ENCODE results near the gene CNTN4. TPM values are rescaled to one million over a fixed set of nuclear protein-coding genes. Genes with fewer than 3 reads are reported as not detected.

CNTN4 gene
- total and polyA plus RNA-seq, 2 experiments from 2014 or later: 0.91 to 4.0 TPM

DNA sequence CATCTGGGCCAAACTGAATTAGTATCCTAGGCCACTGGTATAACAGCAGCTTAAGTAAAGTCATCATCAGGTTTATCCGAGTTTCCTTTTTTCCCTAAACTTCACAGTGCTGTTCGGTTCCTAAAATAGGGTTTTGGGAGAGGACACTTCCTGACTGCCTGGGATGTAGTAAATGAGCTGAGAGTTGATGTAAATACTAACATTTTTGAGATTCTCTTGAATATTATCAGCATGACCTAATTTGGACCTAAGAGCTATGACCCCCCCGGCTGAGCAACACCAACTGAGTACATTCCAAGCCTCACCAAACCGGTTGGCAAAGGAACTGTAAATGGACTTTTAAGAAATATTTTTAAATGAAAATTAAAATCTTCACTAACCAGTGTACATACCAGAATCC, 932.7 kb downstream of the CNTN4 start (continued):
- no peak for TF ChIP-seq ZNF114 (CRISPR knock-in tag; IDR thresholded peaks at IDR 0.05)
- no peak for TF ChIP-seq CREB1 (CRISPR knock-in tag; IDR thresholded peaks at IDR 0.05; ENCODE audit: low read depth)
- TF ChIP-seq EZH2 (IDR thresholded peaks at IDR 0.05; ENCODE audit: low read depth, unreplicated experiment): no peak
- TF ChIP-seq, protein P1, sequence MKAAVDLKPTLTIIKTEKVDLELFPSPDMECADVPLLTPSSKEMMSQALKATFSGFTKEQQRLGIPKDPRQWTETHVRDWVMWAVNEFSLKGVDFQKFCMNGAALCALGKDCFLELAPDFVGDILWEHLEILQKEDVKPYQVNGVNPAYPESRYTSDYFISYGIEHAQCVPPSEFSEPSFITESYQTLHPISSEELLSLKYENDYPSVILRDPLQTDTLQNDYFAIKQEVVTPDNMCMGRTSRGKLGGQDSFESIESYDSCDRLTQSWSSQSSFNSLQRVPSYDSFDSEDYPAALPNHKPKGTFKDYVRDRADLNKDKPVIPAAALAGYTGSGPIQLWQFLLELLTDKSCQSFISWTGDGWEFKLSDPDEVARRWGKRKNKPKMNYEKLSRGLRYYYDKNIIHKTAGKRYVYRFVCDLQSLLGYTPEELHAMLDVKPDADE (IDR thresholded peaks at IDR 0.05): no peak

DNA sequence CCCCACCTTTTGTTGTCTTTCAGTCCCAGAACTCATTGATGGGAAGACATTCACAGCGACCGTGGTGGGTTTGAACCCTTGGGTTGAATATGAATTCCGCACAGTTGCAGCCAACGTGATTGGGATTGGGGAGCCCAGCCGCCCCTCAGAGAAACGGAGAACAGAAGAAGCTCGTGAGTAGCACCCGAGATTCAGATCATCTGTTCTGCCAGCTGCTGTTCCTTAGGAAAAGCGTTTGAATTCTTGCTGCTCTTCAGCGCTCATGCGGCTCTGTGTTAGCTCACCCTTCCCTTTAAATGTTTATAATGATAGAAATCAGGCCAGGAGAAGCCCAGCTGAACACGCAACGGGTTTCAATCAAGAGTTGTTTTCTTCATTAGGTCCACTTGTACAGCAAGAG, 938.5 kb downstream of the CNTN4 start:
- Histone ChIP-seq H3K4me1 (ENCODE audit: insufficient read depth) (peaks cover 13% of the 10 kb centered on the region; the same call in 1 of the 2 replicates), H3F3A (replicated peaks; ENCODE audit: low read depth) (no peaks in the 10 kb centered on the region), H3K27ac (ENCODE audit: low read depth) (no peak overlapping the region), H2AFZ (0 out of 2 replicates have a peak overlapping the region, but pooled peaks have one; percentile 32), H4K20me1 (replicated peaks; ENCODE audit: insufficient read depth) (no peaks in the 10 kb centered on the region), H3K4me3 (no peak overlapping the region), H3K79me2 (replicated peaks; ENCODE audit: insufficient read depth) (no peaks in the 10 kb centered on the region), H3K27me3 (ENCODE audit: insufficient read depth) (no peaks in the 10 kb centered on the region), H3K4me2 (no peak overlapping the region), H3K36me3 (ENCODE audit: insufficient read depth) (no peaks in the 10 kb centered on the region), H3K9me2 (ENCODE audit: insufficient read depth) (no peaks in the 10 kb centered on the region)
- Mint-ChIP-seq H3K9me3 (peaks cover 98% of the 10 kb centered on the region), H3K4me3 (no peak overlapping the region), H3K27ac (no peak overlapping the region), H3K36me3 (ENCODE audit: low read depth) (peaks cover 46% of the 10 kb centered on the region), H3K4me1 (no peaks in the 10 kb centered on the region), H3K27me3 (ENCODE audit: insufficient read depth, low read depth, poor library complexity) (peaks cover 4% of the 10 kb centered on the region)
- DNase-seq (ENCODE audit: low spot score) (no peak), ATAC-seq (no peak)
- no peak for TF ChIP-seq ZNF114 (CRISPR knock-in tag; IDR thresholded peaks at IDR 0.05)
- TF ChIP-seq EZH2phosphoT487 (IDR thresholded peaks at IDR 0.05; ENCODE audit: unreplicated experiment): no peak
- TF ChIP-seq, protein P2, sequence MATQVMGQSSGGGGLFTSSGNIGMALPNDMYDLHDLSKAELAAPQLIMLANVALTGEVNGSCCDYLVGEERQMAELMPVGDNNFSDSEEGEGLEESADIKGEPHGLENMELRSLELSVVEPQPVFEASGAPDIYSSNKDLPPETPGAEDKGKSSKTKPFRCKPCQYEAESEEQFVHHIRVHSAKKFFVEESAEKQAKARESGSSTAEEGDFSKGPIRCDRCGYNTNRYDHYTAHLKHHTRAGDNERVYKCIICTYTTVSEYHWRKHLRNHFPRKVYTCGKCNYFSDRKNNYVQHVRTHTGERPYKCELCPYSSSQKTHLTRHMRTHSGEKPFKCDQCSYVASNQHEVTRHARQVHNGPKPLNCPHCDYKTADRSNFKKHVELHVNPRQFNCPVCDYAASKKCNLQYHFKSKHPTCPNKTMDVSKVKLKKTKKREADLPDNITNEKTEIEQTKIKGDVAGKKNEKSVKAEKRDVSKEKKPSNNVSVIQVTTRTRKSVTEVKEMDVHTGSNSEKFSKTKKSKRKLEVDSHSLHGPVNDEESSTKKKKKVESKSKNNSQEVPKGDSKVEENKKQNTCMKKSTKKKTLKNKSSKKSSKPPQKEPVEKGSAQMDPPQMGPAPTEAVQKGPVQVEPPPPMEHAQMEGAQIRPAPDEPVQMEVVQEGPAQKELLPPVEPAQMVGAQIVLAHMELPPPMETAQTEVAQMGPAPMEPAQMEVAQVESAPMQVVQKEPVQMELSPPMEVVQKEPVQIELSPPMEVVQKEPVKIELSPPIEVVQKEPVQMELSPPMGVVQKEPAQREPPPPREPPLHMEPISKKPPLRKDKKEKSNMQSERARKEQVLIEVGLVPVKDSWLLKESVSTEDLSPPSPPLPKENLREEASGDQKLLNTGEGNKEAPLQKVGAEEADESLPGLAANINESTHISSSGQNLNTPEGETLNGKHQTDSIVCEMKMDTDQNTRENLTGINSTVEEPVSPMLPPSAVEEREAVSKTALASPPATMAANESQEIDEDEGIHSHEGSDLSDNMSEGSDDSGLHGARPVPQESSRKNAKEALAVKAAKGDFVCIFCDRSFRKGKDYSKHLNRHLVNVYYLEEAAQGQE (IDR thresholded peaks at IDR 0.05; ENCODE audit: unreplicated experiment): no peak
- TF ChIP-seq JUNB (IDR thresholded peaks at IDR 0.05; ENCODE audit: unreplicated experiment): no peak
- TF ChIP-seq CREB1 (CRISPR knock-in tag; IDR thresholded peaks at IDR 0.05; ENCODE audit: low read depth): no peak
- no peak for TF ChIP-seq POLR2AphosphoS5 (IDR thresholded peaks at IDR 0.05; ENCODE audit: low read depth)
- TF ChIP-seq, protein P3, sequence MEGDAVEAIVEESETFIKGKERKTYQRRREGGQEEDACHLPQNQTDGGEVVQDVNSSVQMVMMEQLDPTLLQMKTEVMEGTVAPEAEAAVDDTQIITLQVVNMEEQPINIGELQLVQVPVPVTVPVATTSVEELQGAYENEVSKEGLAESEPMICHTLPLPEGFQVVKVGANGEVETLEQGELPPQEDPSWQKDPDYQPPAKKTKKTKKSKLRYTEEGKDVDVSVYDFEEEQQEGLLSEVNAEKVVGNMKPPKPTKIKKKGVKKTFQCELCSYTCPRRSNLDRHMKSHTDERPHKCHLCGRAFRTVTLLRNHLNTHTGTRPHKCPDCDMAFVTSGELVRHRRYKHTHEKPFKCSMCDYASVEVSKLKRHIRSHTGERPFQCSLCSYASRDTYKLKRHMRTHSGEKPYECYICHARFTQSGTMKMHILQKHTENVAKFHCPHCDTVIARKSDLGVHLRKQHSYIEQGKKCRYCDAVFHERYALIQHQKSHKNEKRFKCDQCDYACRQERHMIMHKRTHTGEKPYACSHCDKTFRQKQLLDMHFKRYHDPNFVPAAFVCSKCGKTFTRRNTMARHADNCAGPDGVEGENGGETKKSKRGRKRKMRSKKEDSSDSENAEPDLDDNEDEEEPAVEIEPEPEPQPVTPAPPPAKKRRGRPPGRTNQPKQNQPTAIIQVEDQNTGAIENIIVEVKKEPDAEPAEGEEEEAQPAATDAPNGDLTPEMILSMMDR (conservative IDR thresholded peaks at IDR 0.05; ENCODE audit: low read depth in 2 of 2): no peak
- TF ChIP-seq, protein P1 (IDR thresholded peaks at IDR 0.05): no peak
- TF ChIP-seq, protein P4, sequence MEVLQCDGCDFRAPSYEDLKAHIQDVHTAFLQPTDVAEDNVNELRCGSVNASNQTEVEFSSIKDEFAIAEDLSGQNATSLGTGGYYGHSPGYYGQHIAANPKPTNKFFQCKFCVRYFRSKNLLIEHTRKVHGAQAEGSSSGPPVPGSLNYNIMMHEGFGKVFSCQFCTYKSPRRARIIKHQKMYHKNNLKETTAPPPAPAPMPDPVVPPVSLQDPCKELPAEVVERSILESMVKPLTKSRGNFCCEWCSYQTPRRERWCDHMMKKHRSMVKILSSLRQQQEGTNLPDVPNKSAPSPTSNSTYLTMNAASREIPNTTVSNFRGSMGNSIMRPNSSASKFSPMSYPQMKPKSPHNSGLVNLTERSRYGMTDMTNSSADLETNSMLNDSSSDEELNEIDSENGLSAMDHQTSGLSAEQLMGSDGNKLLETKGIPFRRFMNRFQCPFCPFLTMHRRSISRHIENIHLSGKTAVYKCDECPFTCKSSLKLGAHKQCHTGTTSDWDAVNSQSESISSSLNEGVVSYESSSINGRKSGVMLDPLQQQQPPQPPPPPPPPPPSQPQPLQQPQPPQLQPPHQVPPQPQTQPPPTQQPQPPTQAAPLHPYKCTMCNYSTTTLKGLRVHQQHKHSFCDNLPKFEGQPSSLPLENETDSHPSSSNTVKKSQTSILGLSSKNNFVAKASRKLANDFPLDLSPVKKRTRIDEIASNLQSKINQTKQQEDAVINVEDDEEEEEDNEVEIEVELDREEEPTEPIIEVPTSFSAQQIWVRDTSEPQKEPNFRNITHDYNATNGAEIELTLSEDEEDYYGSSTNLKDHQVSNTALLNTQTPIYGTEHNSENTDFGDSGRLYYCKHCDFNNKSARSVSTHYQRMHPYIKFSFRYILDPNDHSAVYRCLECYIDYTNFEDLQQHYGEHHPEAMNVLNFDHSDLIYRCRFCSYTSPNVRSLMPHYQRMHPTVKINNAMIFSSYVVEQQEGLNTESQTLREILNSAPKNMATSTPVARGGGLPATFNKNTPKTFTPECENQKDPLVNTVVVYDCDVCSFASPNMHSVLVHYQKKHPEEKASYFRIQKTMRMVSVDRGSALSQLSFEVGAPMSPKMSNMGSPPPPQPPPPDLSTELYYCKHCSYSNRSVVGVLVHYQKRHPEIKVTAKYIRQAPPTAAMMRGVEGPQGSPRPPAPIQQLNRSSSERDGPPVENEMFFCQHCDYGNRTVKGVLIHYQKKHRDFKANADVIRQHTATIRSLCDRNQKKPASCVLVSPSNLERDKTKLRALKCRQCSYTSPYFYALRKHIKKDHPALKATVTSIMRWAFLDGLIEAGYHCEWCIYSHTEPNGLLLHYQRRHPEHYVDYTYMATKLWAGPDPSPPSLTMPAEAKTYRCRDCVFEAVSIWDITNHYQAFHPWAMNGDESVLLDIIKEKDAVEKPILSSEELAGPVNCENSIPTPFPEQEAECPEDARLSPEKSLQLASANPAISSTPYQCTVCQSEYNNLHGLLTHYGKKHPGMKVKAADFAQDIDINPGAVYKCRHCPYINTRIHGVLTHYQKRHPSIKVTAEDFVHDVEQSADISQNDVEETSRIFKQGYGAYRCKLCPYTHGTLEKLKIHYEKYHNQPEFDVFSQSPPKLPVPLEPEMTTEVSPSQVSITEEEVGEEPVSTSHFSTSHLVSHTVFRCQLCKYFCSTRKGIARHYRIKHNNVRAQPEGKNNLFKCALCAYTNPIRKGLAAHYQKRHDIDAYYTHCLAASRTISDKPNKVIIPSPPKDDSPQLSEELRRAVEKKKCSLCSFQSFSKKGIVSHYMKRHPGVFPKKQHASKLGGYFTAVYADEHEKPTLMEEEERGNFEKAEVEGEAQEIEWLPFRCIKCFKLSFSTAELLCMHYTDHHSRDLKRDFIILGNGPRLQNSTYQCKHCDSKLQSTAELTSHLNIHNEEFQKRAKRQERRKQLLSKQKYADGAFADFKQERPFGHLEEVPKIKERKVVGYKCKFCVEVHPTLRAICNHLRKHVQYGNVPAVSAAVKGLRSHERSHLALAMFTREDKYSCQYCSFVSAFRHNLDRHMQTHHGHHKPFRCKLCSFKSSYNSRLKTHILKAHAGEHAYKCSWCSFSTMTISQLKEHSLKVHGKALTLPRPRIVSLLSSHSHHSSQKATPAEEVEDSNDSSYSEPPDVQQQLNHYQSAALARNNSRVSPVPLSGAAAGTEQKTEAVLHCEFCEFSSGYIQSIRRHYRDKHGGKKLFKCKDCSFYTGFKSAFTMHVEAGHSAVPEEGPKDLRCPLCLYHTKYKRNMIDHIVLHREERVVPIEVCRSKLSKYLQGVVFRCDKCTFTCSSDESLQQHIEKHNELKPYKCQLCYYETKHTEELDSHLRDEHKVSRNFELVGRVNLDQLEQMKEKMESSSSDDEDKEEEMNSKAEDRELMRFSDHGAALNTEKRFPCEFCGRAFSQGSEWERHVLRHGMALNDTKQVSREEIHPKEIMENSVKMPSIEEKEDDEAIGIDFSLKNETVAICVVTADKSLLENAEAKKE (CRISPR knock-in tag; IDR thresholded peaks at IDR 0.05): no peak
- no peak for TF ChIP-seq NANOG (IDR thresholded peaks at IDR 0.05; ENCODE audit: borderline replicate concordance)
- TF ChIP-seq EZH2 (IDR thresholded peaks at IDR 0.05; ENCODE audit: low read depth, unreplicated experiment): no peak

Data from GM23338 (cell line).